ENCODE results near the gene ABCC2. TPM values are rescaled to one million over a fixed set of nuclear protein-coding genes. Genes with fewer than 3 reads are reported as not detected.
A peak's percentile ranks its signal among the peaks of the same experiment; 100 is the strongest.

The ABCC2 gene
- total RNA-seq, 1 donor from 2014 or later = 0.39 TPM

- peaks cover 3% of the 10 kb centered on the region for H3K9me3 Mint-ChIP-seq (ENCODE audit: unreplicated experiment)
- peaks cover 5% of the 10 kb centered on the region for H3K36me3 Mint-ChIP-seq (ENCODE audit: unreplicated experiment)
- no peak for DNase-seq
- TF ChIP-seq, protein P1, sequence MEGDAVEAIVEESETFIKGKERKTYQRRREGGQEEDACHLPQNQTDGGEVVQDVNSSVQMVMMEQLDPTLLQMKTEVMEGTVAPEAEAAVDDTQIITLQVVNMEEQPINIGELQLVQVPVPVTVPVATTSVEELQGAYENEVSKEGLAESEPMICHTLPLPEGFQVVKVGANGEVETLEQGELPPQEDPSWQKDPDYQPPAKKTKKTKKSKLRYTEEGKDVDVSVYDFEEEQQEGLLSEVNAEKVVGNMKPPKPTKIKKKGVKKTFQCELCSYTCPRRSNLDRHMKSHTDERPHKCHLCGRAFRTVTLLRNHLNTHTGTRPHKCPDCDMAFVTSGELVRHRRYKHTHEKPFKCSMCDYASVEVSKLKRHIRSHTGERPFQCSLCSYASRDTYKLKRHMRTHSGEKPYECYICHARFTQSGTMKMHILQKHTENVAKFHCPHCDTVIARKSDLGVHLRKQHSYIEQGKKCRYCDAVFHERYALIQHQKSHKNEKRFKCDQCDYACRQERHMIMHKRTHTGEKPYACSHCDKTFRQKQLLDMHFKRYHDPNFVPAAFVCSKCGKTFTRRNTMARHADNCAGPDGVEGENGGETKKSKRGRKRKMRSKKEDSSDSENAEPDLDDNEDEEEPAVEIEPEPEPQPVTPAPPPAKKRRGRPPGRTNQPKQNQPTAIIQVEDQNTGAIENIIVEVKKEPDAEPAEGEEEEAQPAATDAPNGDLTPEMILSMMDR (IDR thresholded peaks at IDR 0.05; ENCODE audit: partially characterized antibody, unreplicated experiment) = no peak
- peaks cover 2% of the 10 kb centered on the region for H3K27me3 Mint-ChIP-seq (ENCODE audit: unreplicated experiment)
- peak overlapping the region; percentile 13 for H3K27ac Mint-ChIP-seq (ENCODE audit: unreplicated experiment)
- no peak overlapping the region for H3K4me3 Mint-ChIP-seq (ENCODE audit: unreplicated experiment)
- no peaks in the 10 kb centered on the region for H3K4me1 Mint-ChIP-seq (ENCODE audit: low read depth, unreplicated experiment)
Measured at GRCh38 chr10:99872367-99873162, 90.1 kb downstream of the ABCC2 start.

DNA sequence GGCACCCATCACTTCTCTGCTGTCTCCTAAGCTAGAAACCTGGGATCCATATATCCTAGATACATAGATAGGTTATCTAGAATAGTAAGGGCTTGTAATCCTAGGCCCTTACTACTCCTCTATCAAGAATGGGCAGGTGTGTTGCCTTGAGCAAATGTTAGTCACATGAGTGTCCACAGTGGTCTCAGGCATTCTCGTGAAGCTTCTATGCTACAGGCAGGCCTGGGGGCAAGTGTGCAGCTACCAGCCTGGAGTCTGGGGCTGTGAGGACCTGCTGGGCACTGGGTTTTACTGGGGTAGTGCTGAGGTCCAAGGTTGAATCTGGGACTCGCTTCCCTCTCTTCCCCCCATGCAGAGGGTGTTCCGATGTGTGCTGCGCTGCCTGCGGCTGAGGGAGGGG lies 91.4 kb downstream of the ABCC2 start:
- no peak overlapping the region for H3K4me3 Mint-ChIP-seq (ENCODE audit: unreplicated experiment)
- no peak overlapping the region for H3K27ac Mint-ChIP-seq (ENCODE audit: unreplicated experiment)
- peaks cover 4% of the 10 kb centered on the region for H3K36me3 Mint-ChIP-seq (ENCODE audit: unreplicated experiment)
- H3K27me3 Mint-ChIP-seq (ENCODE audit: unreplicated experiment) = peaks cover 2% of the 10 kb centered on the region
- peaks cover 3% of the 10 kb centered on the region for H3K9me3 Mint-ChIP-seq (ENCODE audit: unreplicated experiment)
- no peaks in the 10 kb centered on the region for H3K4me1 Mint-ChIP-seq (ENCODE audit: low read depth, unreplicated experiment)
- TF ChIP-seq, protein P1 (IDR thresholded peaks at IDR 0.05; ENCODE audit: partially characterized antibody, unreplicated experiment) = no peak
- no peak for DNase-seq

GRCh38 chr10:99874341-99875085 lies 92.1 kb downstream of the ABCC2 start:
- Mint-ChIP-seq H3K4me3 (ENCODE audit: unreplicated experiment) (no peak overlapping the region), H3K36me3 (ENCODE audit: unreplicated experiment) (peaks cover 4% of the 10 kb centered on the region), H3K4me1 (ENCODE audit: low read depth, unreplicated experiment) (no peaks in the 10 kb centered on the region), H3K9me3 (ENCODE audit: unreplicated experiment) (peaks cover 3% of the 10 kb centered on the region), H3K27me3 (ENCODE audit: unreplicated experiment) (peaks cover 3% of the 10 kb centered on the region), H3K27ac (ENCODE audit: unreplicated experiment) (no peak overlapping the region)
- no peak for DNase-seq
- TF ChIP-seq, protein P1 (IDR thresholded peaks at IDR 0.05; ENCODE audit: partially characterized antibody, unreplicated experiment) = no peak

DNA sequence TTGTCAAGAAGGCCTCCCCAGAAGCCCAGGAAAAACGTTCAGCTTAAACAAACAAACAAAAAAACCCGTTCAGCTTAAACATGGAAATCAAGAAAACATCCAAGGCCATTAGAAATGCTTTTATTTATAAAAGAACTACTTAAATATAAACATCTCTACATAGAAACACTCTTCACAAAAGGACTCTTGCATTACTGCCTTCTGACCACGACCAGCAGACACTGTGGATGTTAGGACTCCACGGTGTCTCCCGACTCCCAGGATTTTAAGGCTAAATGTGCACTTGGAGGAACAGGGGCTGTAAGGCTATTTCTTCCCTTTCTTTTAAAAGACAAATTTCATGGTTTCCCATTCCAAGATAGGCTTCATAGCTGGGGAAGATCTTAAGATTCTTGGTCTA lies 93.0 kb downstream of the ABCC2 start:
- Mint-ChIP-seq H3K4me1 (ENCODE audit: low read depth, unreplicated experiment) (no peaks in the 10 kb centered on the region), H3K4me3 (ENCODE audit: unreplicated experiment) (no peak overlapping the region), H3K9me3 (ENCODE audit: unreplicated experiment) (peaks cover 3% of the 10 kb centered on the region), H3K36me3 (ENCODE audit: unreplicated experiment) (peaks cover 11% of the 10 kb centered on the region), H3K27ac (ENCODE audit: unreplicated experiment) (no peak overlapping the region), H3K27me3 (ENCODE audit: unreplicated experiment) (peaks cover 3% of the 10 kb centered on the region)
- TF ChIP-seq, protein P1 (IDR thresholded peaks at IDR 0.05; ENCODE audit: partially characterized antibody, unreplicated experiment) = no peak
- no peak for DNase-seq

Measured in glutamatergic neuron (in vitro differentiated cells).